ENCODE data around the gene HAAO.

The HAAO gene

DNA sequence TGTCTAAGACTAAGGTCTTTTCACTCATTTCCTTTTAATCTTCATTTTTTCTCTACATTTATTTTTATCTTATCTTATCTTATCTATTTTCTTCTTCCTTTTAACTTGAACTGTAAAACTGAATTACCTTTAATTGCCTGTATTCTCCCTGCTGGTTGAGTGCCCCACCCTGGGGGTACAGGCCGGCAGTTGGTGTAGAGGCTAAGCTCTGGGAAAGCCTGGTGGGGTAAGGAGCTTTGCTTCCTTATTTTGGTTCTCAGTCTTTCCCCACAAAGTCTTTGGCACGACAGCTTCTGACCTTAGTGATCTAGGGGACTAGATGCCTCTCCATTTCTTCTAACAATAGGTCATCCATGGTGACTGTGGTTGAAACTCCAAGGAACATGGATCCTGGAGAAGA lies 26.8 kb upstream of the HAAO start:
- no peak for DNase-seq
- H3K27me3 ChIP-seq: no peaks in the 10 kb centered on the region
- no peaks in the 10 kb centered on the region for H3K36me3 ChIP-seq
- no peaks in the 10 kb centered on the region for H3K4me1 ChIP-seq
- no peak overlapping the region for H3K4me3 ChIP-seq (ENCODE audit: low read depth, low read length)
- no peaks in the 10 kb centered on the region for H3K9me3 ChIP-seq
- TF ChIP-seq CTCF (IDR thresholded peaks at IDR 0.05; ENCODE audit: low read depth, low read length): no peak

DNA sequence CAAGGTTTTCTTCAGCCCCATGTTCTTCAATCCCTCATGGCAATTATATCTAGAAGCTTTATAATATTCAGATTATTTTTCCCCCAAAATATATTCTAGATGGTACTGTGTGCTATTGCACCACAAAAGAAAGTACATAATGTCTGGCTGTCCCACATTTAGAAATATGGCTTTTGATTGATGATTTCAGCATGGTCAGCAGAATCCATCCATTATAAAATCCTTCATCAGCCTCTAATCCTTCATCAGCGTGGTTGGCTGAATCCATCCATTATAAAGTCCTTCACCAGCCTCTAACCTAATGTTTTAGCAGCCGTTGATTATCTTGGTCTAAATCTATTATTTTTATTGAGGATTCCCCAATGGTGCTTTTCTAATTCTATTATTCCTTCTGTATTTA lies 23.3 kb upstream of the HAAO start:
- Histone ChIP-seq H3K9me3 (no peaks in the 10 kb centered on the region), H3K4me3 (ENCODE audit: low read depth, low read length) (no peak overlapping the region), H3K27me3 (no peaks in the 10 kb centered on the region), H3K36me3 (no peaks in the 10 kb centered on the region), H3K4me1 (no peaks in the 10 kb centered on the region)
- DNase-seq: no peak
- TF ChIP-seq CTCF (IDR thresholded peaks at IDR 0.05; ENCODE audit: low read depth, low read length): no peak

- Histone ChIP-seq H3K4me1 (peaks cover 3% of the 10 kb centered on the region; the same call in 1 of the 2 replicates), H3K36me3 (no peaks in the 10 kb centered on the region), H3K27me3 (no peaks in the 10 kb centered on the region), H3K4me3 (ENCODE audit: low read depth, low read length) (no peak overlapping the region), H3K9me3 (no peaks in the 10 kb centered on the region)
- TF ChIP-seq CTCF (IDR thresholded peaks at IDR 0.05; ENCODE audit: low read depth, low read length): no peak
- DNase-seq: no peak
Measured at GRCh38 chr2:42813763-42814162, 21.4 kb upstream of the HAAO start.

DNA sequence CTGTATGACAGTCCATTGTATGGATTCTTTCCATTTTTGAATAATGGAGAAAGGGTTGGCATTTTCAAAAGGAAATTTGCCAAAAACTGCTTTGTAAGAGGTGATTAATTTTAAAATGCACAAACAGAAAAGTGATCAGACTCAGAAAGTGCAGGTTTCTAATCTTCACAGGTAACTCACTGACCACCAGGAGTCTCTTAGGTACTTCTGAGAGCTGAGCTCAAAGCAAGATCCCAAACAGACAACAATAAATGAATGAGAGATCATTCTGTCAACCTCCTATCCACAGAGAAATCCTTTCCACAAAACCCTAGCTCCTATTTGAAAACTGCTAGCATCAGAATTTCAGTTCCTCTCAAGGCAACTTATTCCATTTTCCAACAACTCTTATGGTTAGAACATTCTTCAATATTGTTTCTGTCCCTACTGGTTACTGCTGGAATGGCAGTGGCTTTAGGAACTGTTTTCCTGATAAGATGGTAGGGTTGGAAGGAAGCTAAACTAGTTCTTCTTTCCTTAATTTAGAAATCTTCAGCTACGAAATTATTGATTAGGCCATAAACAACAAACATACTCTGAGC lies 20.6 kb upstream of the HAAO start:
- H3K27me3 ChIP-seq: no peaks in the 10 kb centered on the region
- peaks cover 3% of the 10 kb centered on the region; the same call in 1 of the 2 replicates for H3K4me1 ChIP-seq
- TF ChIP-seq CTCF (IDR thresholded peaks at IDR 0.05; ENCODE audit: low read depth, low read length): peak; percentile 66
- no peaks in the 10 kb centered on the region for H3K9me3 ChIP-seq
- H3K4me3 ChIP-seq (ENCODE audit: low read depth, low read length): no peak overlapping the region
- no peak for DNase-seq
- no peaks in the 10 kb centered on the region for H3K36me3 ChIP-seq

DNA sequence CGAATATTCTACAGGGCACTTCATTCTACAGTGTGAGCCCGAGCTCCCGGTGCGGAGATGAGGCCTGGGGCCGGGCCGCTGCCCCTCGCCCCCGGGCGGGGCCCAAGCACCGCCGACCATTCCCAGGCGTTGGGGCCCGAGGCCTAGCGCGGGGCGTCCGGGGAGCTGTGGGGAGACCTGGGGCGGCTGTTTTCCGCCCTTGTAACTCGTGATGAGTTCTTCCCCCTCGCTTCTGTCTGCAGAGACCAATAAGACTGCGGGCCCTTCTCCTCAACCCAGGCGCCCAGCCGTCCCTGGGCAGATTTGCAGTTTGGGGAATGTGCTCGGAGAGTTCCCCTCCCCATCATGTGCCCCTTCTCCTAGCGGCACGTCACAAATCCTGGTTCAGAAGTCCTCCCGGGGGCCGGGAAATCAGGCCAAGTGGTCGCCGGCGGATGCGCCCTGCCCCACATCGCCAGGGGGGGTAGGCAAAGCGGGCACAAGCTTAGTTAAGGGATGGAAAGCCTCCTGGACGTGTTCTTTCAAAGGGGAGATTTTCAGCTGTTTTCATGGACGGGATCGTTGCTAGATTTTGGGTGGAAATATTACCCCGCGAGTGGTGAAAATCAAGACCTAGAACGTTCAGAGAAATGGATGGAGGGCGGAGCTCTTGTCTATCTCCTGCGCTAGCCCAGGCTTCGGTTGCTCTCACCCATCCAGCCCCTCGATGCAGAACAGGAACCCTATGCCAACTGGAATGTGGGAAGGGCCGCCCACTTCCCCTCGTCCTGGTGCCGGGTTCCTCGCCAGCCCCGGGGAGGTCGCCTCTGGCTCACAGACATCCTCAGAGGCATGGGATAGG lies 18.8 kb upstream of the HAAO start:
- peaks cover 3% of the 10 kb centered on the region; the same call in 1 of the 2 replicates for H3K4me1 ChIP-seq
- DNase-seq: peak; percentile 71
- H3K4me3 ChIP-seq (ENCODE audit: low read depth, low read length): peak overlapping the region; percentile 75
- no peaks in the 10 kb centered on the region for H3K9me3 ChIP-seq
- no peaks in the 10 kb centered on the region for H3K27me3 ChIP-seq
- TF ChIP-seq CTCF (IDR thresholded peaks at IDR 0.05; ENCODE audit: low read depth, low read length): no peak
- H3K36me3 ChIP-seq: no peaks in the 10 kb centered on the region
